Astrocyte (in vitro differentiated cells and primary cell): ENCODE data around the gene CTAGE6. TPM values are rescaled to one million over a fixed set of nuclear protein-coding genes. Genes with fewer than 3 reads are reported as not detected.
A peak's percentile ranks its signal among the peaks of the same experiment; 100 is the strongest.
"Not testable (repeated sequence)": the region's sequence is repeated elsewhere in the genome, so short reads cannot be mapped to it uniquely, and the experiment has no call there.

ENCODE experiments used
- DNase-seq: peaks from one replicate; pipeline ENCODE4 v3.0.0-alpha.2; 2010; ENCODE audit warnings: low read depth
- FAIRE-seq: peaks from 2 replicates; lab custom pipeline; 2011; peaks lifted over from hg19 to GRCh38; lab: Jason Lieb, UNC
- H2AFZ ChIP-seq: 2 replicates; pipeline ENCODE4 v1.6.0; 2012; ENCODE audit warnings: low read depth, low read length, inconsistent platforms
- H3K27ac ChIP-seq: 2 replicates; pipeline ENCODE4 v1.5.1; 2011; ENCODE audit warnings: low read depth, low read length, inconsistent platforms
- H3K27me3 ChIP-seq: 2 replicates; pipeline ENCODE4 v1.6.0; 2011; ENCODE audit warnings: low read length, inconsistent platforms; ENCODE audit not compliant: insufficient read depth
- H3K36me3 ChIP-seq: 2 replicates; pipeline ENCODE4 v1.5.1; 2011; ENCODE audit warnings: low read length, inconsistent platforms; ENCODE audit not compliant: insufficient read depth
- H3K4me1 ChIP-seq: 2 replicates; pipeline ENCODE4 v1.5.1; 2011; ENCODE audit warnings: low read length, inconsistent platforms; ENCODE audit not compliant: insufficient read depth
- H3K4me2 ChIP-seq: 2 replicates; pipeline ENCODE4 v1.6.0; 2012; ENCODE audit warnings: low read length, inconsistent platforms
- H3K4me3 ChIP-seq: 2 replicates; pipeline ENCODE4 v1.5.1; 2011; ENCODE audit warnings: low read depth, mild to moderate bottlenecking, low read length, inconsistent platforms; ENCODE audit not compliant: insufficient read depth
- H3K79me2 ChIP-seq: 2 replicates; pipeline ENCODE4 v1.6.0; 2012; ENCODE audit warnings: mild to moderate bottlenecking, low read length, inconsistent platforms; ENCODE audit not compliant: insufficient read depth
- H3K9ac ChIP-seq: 2 replicates; pipeline ENCODE4 v1.6.0; 2012; ENCODE audit warnings: mild to moderate bottlenecking, low read length, inconsistent platforms
- H3K9me3 ChIP-seq: 2 replicates; pipeline ENCODE4 v1.5.1; 2012; ENCODE audit warnings: low read depth, mild to moderate bottlenecking, low read length, inconsistent platforms; ENCODE audit not compliant: insufficient read depth
- H4K20me1 ChIP-seq: 2 replicates; pipeline ENCODE4 v1.6.0; 2012; ENCODE audit warnings: low read length, inconsistent platforms; ENCODE audit not compliant: insufficient read depth
- H3K27ac Mint-ChIP-seq: one replicate; pipeline ENCODE4 v1.8.0; 2021; ENCODE audit warnings: mild to moderate bottlenecking, mixed read lengths; ENCODE audit not compliant: unreplicated experiment
- H3K27me3 Mint-ChIP-seq: one replicate; pipeline ENCODE4 v1.8.0; 2021; ENCODE audit warnings: low read depth, mixed read lengths; ENCODE audit not compliant: unreplicated experiment
- H3K36me3 Mint-ChIP-seq: one replicate; pipeline ENCODE4 v1.8.0; 2021; ENCODE audit warnings: low read depth, mixed read lengths; ENCODE audit not compliant: unreplicated experiment
- H3K4me1 Mint-ChIP-seq: one replicate; pipeline ENCODE4 v1.8.0; 2021; ENCODE audit warnings: low read depth, mixed read lengths; ENCODE audit not compliant: unreplicated experiment
- H3K4me3 Mint-ChIP-seq: one replicate; pipeline ENCODE4 v1.8.0; 2021; ENCODE audit warnings: mild to moderate bottlenecking, moderate library complexity, mixed read lengths; ENCODE audit not compliant: unreplicated experiment
- H3K9me3 Mint-ChIP-seq: one replicate; pipeline ENCODE4 v1.8.0; 2021; ENCODE audit warnings: mild to moderate bottlenecking, mixed read lengths; ENCODE audit not compliant: unreplicated experiment
- total RNA-seq: library from RNA; stranded (reverse); gene quantifications from 2 replicates; pipeline ENCODE4 v1.2.1, GENCODE V29; 2021
- TF ChIP-seq, protein P1 (sequence below): IDR thresholded peaks from 2 replicates; pipeline ENCODE4 v1.5.1; 2011; ENCODE audit warnings: low read depth, mild to moderate bottlenecking, inconsistent platforms, low read length, moderate library complexity; ENCODE audit not compliant: insufficient read depth

Gene CTAGE6
- total RNA-seq, 1 donor from 2014 or later, result 0.18 TPM

DNA sequence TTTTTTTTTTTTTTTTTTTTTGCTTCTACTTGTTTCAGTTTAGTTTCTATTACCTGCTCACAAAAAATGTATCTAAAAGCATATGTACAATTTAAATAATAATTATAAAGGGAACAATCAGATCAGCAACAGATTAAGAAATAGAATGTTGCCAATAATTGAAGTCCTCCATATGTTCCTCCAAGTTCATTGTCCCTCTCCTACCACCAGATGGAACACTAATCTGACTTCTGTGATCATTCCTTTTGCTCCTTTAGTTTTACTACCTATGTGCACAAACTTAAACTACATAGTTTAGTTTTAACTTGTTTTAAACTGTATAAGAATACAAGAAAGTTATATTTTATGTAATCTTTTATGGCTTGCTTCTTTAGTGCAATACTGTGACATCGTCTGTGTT lies 5.6 kb upstream of the CTAGE6 start:
- not testable (repeated sequence) for H2AFZ ChIP-seq, DNase-seq, H3K9ac ChIP-seq, H3K4me3 ChIP-seq, H3K9me3 ChIP-seq, H3K4me2 ChIP-seq, H3K36me3 ChIP-seq, FAIRE-seq, H3K27me3 ChIP-seq, H3K4me3 Mint-ChIP-seq, H3K27ac Mint-ChIP-seq, H3K9me3 Mint-ChIP-seq, H3K4me1 Mint-ChIP-seq, H4K20me1 ChIP-seq, H3K27me3 Mint-ChIP-seq, H3K36me3 Mint-ChIP-seq, H3K27ac ChIP-seq, H3K79me2 ChIP-seq, H3K4me1 ChIP-seq

DNA sequence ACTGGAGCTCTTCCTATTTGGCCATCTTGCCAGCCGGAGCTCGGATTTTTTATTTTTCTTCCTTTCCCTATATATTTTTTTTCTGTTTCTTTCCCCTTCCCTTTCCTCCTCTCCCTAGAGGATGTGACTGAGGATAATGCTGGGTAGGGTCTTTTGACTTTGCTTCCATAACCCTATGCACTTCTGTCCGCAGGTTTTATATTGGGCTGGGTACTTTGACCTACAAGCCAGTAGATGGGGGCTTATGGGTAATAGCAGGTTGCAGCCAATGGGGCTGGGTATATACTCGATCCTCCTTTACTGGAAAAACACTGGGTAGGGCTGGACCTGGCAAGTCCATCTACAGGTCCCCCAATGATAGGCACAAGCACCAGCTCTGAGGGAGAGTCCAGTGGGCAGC lies 12.2 kb downstream of the CTAGE6 start:
- not testable (repeated sequence) for H3K27ac Mint-ChIP-seq, H3K4me1 Mint-ChIP-seq, H3K27me3 ChIP-seq, H3K36me3 ChIP-seq, H3K4me3 ChIP-seq, H3K27ac ChIP-seq, H3K9ac ChIP-seq, H2AFZ ChIP-seq, H4K20me1 ChIP-seq, H3K9me3 Mint-ChIP-seq, FAIRE-seq, H3K27me3 Mint-ChIP-seq, H3K36me3 Mint-ChIP-seq, H3K4me3 Mint-ChIP-seq, H3K79me2 ChIP-seq, DNase-seq, H3K4me2 ChIP-seq, H3K4me1 ChIP-seq, H3K9me3 ChIP-seq

DNA sequence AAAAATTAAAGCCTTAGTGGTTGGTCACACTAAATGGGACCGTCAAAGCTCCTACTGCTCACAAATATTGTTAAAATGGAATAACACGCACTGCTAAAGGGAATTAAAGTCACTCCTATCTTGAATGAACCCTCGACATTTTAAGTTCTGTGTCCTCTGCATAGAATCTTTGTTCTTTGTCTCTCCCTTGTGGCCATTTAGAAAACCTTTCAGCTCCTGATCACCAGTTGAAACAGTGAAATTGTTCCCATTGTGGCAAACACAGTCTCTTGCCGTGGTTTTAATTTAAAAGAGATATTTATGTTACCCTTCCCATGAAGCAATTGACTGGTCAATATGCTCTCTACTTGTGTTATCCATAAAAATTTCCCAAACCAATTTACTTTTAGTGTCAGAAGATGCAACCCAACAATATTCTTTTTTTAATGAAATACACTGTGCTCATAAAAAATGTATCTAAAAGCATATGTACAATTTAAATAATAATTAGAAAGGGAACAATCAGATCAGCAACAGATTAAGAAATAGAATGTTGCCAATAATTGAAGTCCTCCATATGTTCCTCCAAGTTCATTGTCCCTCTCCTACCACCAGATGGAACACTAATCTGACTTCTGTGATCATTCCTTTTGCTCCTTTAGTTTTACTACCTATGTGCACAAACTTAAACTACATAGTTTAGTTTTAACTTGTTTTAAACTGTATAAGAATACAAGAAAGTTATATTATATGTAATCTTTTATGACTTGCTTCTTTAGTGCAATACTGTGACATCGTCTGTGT lies 20.3 kb downstream of the CTAGE6 start:
- TF ChIP-seq, protein P1, sequence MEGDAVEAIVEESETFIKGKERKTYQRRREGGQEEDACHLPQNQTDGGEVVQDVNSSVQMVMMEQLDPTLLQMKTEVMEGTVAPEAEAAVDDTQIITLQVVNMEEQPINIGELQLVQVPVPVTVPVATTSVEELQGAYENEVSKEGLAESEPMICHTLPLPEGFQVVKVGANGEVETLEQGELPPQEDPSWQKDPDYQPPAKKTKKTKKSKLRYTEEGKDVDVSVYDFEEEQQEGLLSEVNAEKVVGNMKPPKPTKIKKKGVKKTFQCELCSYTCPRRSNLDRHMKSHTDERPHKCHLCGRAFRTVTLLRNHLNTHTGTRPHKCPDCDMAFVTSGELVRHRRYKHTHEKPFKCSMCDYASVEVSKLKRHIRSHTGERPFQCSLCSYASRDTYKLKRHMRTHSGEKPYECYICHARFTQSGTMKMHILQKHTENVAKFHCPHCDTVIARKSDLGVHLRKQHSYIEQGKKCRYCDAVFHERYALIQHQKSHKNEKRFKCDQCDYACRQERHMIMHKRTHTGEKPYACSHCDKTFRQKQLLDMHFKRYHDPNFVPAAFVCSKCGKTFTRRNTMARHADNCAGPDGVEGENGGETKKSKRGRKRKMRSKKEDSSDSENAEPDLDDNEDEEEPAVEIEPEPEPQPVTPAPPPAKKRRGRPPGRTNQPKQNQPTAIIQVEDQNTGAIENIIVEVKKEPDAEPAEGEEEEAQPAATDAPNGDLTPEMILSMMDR, result peak; percentile 54
- H3K4me3 ChIP-seq, H3K27ac ChIP-seq, H3K4me1 Mint-ChIP-seq, H3K27me3 ChIP-seq, H3K79me2 ChIP-seq, H3K27ac Mint-ChIP-seq, H3K36me3 Mint-ChIP-seq, H3K4me3 Mint-ChIP-seq, FAIRE-seq, H3K36me3 ChIP-seq, H3K9me3 Mint-ChIP-seq, H2AFZ ChIP-seq, H3K4me1 ChIP-seq, H3K27me3 Mint-ChIP-seq, H3K9ac ChIP-seq, H4K20me1 ChIP-seq, H3K4me2 ChIP-seq, H3K9me3 ChIP-seq: not testable (repeated sequence)
- DNase-seq, result peak; percentile 28
